HG03571 (cell line): Measurements from ENCODE around the gene ANKRD52.

ENCODE experiments used
- ATAC-seq: cut with Tn5 transposase; IDR thresholded peaks from one replicate; pipeline ENCODE4 v1.9.1; 2021; ENCODE audit not compliant: unreplicated experiment

Gene ANKRD52

DNA sequence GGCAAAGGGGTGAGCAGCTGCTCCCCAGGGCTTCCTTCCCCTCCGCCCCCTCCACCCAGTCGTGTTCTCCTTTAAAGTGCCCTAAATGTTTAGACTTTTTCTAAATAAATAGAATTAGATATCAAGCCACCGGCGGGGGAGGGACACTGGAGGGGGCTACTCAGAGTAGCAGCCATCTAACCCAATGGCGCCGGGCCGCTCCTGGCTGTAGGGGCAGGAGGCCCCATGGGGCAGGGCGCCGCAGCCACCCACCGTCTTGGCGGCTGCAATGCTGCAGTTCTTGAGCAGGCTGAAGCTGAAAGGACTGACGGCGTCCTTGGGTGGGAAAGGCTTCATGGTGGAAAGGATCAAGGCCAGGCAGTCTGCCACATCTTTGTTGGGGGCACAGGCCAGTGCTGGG is 15.2 kb downstream of the ANKRD52 start:
- no peak for ATAC-seq

DNA sequence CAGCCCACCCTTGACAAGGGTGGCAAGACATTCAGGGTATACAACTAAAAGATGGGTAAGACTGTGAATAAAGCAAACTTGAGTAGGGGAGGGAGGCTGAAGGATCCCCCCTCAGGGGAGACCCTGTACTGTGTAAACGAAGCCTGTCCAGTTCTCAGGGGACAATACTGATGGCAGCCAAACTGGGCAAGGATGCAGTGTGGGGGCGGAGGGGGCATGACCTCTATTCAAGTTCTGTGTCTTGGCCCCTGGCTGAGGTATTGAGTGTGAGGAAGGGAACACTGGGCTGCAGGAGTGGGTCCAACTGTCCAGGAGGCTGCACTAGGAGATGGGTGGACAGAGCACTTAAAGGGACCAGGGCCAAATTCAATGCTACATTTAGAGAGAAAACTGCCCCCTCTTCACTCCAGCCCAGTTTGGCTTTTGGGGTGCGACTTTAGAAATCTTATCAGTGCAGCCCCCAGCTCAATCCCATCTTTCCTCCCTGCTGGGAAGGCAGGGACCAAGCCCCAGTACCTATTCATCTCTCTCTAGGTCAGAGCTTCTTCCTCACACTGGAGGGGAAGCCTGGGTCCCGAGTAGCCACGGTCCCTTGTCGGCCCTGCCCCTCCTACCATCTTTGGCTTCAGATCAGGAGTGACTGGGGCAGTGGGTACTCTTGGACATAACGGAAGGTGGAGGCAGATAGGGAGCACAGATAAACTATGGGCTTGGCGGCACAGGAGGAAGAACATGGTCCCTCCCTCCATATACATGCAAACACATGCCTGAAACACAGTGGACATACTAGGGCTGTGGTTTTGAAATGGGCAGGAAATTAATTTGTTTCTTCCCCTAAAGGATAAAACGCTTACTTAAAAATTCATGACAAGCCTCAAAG is 16.5 kb downstream of the ANKRD52 start:
- no peak for ATAC-seq

DNA sequence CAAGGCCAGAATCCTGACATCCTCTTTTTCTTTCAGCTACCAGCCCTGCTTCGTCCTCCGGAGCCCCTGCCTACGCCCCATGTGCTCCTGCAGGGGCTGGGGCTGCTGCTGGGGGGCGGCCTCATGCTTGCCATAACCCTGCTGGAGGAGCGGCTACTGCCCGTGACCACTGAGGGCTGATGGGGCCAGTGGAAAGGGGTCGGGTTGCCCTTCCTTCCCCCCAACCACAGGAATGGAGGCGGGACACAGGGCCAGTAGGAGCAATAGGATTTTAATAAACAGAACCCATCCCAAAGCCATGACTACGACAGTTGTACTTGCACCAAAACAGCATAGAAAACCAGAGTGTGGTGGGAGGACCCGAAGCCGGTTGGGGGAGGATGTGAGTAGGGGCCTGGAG is 20.6 kb downstream of the ANKRD52 start:
- no peak for ATAC-seq

DNA sequence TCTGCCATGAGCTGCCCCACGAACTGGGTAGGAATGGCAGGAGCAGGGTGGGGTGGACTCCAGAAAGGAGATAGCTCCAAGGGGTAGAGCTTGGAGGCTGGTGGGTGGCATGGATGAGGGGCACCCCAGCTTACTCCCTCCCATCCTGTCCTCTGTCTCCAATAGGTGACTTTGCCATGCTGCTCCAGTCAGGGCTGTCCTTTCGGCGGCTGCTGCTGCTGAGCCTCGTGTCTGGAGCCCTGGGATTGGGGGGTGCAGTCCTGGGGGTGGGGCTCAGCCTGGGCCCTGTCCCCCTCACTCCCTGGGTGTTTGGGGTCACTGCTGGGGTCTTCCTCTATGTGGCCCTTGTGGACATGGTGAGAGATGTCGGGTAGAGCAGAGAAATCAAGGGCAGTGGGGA is 21.2 kb downstream of the ANKRD52 start:
- ATAC-seq, result no peak

DNA sequence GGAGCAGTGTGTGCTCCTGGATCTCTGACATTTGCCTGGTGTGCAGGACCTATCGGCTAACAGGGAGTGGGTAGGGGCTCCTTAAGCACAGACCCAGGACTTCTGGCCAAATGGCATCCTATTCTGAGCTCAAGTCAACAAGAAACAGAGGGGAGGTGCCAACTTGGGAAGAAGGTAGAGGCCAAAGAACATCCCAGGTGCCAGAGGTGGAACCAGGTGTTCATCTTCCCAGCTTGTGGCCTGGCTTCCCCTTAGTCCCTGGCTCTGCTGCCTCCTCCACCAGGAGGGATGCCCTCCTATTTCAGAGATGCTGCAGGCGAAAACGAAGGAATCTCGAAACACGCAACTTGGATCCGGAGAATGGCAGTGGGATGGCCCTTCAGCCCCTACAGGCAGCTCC is 22.1 kb downstream of the ANKRD52 start:
- no peak for ATAC-seq

DNA sequence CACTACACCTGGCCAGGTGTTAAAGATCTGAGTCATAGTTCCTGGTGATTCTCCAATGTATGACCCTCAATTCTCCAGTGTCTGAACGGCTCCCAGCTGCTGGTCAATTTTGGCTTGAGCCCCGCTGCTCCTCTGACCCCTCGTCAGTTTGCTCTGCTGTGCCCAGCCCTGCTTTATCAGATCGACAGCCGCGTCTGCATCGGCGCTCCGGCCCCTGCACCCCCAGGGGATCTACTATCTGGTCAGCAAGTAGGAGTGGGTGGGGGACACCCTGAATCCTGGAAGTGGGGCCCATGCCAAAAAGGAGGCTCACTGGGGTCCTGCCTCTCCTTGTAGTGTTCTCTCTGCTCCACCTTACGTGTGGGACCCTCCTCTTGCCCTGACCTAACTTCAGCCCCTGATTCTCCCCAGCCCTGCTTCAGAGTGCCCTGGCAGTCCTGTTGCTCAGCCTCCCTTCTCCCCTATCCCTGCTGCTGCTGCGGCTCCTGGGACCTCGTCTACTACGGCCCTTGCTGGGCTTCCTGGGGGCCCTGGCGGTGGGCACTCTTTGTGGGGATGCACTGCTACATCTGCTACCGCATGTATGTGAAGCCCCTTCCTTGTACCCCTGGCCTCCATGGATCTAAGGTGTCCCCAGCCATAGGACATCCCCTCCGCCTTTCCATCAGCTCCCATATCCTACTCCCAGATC is 23.3 kb downstream of the ANKRD52 start:
- no peak for ATAC-seq

DNA sequence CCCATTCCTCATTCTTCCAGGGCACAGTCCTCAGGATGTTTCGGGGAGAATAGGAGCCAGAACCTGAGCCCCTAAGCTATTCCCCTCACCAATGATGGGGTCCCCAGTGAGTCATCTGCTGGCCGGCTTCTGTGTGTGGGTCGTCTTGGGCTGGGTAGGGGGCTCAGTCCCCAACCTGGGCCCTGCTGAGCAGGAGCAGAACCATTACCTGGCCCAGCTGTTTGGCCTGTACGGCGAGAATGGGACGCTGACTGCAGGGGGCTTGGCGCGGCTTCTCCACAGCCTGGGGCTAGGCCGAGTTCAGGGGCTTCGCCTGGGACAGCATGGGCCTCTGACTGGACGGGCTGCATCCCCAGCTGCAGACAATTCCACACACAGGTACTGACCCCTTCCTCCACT is 27.0 kb downstream of the ANKRD52 start:
- no peak for ATAC-seq

DNA sequence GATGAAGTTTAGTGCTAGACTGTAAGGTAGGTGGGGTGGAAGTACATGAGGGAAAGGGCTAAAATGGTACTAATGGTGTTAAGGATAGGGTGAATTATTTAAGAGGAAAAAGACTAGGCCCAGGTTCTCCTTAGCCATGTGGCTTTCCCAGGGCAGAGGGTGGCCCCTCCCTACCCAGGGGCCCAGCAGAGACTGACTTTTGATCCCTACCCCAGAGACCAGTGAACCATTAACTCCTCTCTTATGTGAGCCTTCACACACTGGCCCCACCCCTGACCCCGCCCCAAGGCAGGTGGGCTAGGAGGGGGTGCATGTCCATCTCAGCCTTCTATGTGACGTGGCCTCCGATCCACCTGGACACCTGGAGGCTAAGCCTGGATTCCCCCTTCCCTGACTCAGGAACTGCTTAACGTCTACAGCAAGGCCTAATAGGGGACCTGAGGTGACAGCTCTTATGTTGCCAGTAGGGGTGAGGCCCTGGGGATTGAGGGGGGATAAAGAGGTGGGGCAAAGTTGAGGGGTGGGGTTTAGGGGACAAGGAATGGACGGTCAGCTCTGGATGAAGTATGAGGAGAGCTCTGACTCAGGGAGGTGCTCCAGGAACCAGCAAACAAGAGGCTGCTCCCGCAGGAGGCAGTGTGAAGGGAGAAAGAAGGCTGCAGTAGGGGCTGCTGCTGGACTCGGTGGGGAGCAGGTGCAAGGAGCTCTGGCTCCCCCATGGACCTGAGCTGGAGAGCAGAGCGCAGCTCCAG is 27.6 kb downstream of the ANKRD52 start:
- ATAC-seq, result no peak

DNA sequence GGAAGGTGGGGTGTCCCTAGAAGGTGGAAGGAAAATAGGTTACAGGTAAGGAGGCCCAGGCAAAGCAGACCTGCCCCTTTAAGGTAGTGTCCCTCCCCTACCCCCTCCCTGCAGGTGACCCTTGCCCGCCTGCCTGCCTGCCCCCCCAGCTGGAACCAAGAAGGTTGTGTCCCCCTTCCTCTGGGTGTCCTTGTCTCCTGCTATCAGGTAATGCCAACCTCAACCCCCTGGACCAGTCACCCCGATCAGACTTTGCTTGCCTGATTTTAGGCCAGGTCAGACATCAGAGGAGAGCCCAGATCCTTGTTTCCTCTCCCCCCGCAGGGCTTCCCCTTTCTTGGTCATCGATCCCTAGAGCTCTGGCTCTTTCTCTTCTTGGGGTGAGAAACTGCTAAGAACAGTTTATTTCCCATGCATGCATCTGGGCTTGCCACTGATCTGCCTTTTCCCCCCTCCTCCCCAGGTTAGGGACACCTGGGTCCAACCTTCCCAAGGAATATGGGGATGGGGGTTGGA is 28.2 kb downstream of the ANKRD52 start, which contains the start of gene SLC39A5:
TSS of gene SLC39A5 (plus strand) at position 136 of the 516 bp plus-strand sequence. CDS start 1,224 bp downstream, outside the sequence.
- no peak for ATAC-seq

DNA sequence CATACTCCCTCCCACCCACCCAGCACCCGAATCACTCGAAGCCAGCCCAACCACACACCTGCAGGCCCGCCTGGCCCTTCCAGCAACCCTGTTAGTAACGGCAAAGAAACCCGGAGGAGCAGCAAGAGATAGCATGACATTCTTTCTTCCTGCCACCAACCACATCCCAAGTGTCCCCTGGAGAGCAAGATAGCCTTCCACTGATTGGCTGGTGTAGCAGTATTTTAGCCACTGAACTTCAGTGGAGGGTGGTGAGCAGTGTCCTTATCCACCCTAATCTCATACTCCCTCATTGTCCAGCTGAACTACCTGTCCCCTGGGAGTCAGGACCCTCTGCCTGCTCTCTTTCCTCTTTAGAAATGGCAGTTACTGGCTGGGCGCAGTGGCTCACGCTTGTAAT is 29.1 kb downstream of the ANKRD52 start:
- no peak for ATAC-seq

DNA sequence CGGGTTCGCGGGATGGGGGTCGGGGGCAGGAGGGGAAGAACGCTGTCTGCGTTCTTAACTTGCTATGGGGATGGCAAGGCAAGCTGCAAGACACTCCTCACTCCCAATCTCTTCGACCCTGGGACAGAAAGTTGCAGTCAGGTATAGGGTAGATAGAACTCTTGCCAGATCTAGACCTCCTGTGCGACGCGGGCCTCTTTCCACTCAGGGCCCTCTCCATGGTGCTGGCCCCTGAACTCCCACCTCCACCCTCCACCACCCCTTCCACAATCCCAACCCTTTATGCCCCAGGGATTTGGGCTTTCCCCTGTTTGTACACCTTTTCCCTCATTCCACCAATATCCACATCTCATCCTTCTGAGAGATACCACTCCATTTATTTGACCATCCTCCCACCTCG is 33.2 kb downstream of the ANKRD52 start:
- no peak for ATAC-seq

DNA sequence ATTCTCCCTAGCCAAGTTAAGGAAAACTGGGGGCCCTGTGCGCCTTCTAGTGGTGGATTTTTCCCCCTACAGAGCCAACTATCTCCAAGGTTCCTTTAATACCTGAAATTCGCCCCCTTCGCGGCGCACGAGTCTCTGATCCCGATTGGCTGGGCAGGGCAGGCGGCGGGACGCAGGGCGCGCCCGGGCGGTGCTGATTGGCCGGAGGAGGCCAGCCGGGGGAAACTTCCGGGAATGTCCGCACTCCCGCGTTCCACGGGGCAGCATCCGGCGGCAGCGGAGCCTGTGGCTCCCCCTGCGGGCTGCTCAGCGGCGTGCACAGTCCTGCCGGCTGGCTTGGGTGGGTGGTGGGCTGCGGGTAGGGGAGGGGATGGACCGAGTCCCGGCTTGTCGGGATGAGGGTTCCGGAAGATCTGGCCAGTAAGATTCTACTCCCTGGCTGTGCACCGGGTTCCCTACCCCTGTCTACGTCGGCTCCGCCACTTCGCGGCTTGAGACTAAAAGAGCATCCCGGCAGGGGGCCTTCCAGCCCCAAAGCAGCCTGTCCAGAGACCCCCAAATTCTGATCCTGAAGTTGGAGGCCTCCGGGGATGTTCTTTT is 34.0 kb downstream of the ANKRD52 start, which contains the start of gene NABP2:
TSS of gene NABP2 (plus strand) at position 241 of the 600 bp plus-strand sequence. CDS start 515 bp downstream, outside the sequence.
- peak; percentile 66 for ATAC-seq

DNA sequence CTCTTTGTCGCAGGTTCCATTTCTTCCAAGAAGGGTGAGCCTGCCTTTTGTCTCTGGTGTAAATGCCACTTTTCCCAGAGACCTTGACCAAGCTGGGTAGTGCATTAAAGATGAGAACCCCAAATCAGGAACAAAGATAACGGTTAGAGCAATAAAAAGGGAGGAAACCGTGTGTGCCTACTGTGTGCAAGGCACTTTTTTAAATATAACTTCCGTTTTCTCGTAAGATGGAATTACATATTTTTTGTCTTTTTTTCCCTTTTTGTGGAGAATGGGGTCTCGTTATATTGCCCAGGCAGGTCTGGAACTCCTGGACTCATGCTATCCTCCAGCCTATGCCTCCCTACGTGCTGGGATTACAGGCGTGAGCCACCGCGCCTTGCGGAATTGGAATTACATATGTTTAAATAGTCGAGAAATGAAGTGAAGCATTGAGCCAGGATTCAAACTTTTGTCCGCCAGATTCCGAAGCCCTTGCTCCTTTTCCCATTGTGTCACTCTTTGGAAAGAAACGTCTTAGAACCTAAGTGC is 34.5 kb downstream of the ANKRD52 start:
- no peak for ATAC-seq

DNA sequence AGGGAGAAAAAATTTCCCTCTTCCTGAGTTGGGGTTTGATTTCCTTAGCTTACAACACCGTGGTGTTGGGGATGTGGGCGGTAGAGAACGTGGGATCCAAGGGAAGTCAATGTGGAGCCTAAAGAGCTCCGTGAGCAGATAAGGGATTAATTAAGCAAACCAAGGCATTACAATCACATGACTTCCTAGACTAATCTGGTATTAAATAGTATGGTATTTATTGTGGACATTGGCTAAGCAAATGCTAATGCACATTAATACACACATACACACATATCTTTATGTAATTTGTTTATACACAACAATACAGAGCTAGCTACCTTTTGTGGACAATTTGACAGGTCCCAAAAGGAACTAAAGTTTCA is 35.7 kb downstream of the ANKRD52 start:
- no peak for ATAC-seq

DNA sequence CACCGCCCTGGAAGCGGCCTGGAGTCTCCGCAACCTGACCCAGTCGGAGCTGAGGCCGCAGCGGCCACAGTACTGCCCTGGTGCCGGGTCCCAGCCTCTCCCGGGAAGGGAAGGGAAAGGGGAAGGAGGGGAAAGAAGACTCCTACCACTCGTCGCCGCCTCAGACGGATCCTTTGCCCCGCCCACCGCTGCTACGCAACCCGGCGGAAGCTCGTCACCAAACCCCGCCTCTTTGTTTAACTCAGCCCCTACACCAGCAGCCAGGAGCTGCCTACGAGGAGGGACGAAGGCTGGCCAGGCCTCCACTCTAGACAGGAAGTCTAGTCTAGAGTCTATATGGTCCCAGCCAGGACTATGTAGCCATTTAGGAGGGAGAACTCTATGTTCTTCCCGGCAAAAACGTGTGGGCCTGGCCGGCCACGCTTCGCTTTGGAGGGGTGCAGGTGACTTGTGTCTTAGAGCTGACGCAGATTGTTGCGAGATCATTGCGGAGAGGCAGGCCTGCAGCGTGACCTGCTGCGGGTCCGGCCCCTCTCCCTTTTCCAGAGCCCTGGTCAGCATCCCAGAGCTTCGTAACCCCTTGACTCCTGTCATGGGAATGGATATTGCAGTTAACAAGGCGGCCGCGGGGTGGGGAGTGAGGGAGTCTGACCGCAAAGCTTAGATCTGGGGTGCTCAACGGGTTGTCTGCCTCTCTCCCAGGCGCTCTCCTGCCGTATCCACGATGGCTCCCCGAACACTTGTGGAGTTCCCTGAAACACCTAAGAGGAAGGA is 36.2 kb downstream of the ANKRD52 start, which contains the start of gene RNF41:
TSS of gene RNF41 (minus strand) at position 166 of the 774 bp plus-strand sequence. CDS start 7,875 bp downstream, outside the sequence.
- ATAC-seq, result peak; percentile 79

DNA sequence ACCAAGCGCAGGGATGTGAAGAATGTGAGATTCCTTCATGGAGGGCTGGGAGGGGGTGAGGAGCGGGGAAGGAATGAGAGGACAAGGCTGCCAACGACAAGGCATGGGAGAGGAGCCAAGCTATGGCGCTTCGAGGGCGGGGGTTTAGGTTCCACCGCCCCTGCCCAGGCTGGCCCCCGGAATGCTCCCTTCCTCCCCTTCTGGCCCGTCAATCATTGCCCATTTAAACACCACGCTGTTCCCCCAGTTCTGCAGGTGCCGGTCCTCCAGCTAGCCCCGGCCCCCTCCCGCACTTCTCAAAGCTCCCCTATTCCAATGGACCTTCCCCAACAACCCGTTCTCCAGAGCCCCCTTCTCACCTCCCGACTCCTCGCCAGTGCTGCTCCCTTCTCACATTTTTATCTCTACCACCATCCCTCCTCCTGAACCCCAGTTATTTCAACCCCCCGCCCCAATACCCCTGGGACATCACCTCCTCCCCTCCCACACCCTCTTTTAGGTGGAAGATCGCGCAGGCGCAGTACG is 36.9 kb downstream of the ANKRD52 start:
- no peak for ATAC-seq

DNA sequence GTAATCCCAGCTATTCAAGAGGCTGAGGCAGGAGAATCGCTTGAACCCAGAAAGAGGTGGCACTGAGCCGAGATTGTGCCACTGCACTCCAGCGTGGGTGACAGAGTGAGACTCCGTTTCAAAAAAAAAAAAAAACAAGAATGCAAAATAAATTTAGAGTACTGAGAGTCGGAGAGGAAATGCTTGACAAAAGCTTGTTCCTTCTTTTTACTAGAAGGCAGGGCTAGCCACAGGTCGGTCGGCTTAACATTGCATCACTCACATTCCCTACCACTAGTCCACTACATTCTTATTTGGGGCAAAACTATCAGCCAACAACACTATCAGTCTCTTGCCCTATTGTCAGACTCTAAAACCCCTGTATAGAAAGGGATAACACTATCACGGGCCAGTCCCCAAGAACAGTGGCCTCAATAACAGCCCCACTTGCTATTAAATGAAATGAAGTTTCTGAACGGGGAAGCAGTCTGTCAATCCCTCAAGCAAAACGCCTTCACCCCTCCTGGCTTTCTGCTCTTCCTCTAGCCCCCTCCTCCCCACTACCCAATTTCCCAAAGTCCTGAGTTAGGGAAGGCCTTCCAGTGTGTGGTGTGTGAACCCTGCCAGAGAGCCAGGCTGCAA is 37.5 kb downstream of the ANKRD52 start:
- no peak for ATAC-seq

DNA sequence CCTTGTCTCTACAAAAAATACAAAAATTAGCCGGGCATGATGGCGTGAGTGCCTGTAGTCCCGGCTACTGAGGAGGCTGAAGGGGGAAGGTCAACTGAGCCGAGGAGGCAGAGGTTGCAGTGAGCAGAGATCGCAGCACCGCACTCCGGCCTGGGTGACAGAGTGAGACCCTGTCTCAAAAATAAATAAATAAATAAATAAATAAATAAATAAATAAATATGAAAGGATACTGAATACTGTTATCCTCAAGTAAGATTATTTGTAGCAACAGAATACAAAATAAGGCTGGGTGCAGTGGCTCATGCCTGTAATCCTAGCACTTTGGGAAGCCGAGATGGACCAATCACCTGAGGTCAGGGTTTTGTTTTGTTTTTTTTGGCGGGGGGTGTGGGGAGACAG is 38.3 kb downstream of the ANKRD52 start:
- no peak for ATAC-seq

DNA sequence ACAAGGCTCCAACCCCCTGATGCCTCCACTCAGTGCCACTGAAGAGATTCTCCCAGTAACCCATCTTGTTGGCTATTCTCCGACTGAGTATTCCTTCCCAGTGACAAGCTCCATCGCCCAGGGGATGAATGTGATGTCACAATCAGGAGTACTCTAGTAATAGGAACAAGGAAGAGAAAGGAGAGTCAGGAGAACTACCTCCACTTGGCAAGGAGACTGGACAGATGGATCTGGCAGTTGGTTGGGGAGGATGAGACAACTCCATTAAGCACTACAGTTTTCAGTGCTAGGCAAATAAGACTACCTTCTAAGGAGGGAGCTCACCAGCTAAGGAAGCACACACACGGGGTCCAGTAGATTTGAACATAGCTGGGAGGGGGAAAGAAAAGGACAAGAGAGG is 41.7 kb downstream of the ANKRD52 start:
- ATAC-seq, result no peak
